Duodenal mucosa (tissue), 2 donors: ENCODE data around the gene TNNT2.

Source experiments
- H3K27ac ChIP-seq: one replicate; pipeline ENCODE4 v1.7.0; 2013; ENCODE audit warnings: low read depth, low read length
- H3K27me3 ChIP-seq, 2 donors: one replicate each; pipeline ENCODE4 v1.7.0; 2013; ENCODE audit warnings: low read length in 2 of 2, control low read depth in 1 of 2; ENCODE audit not compliant: insufficient read depth in 2 of 2, control insufficient read depth in 1 of 2
- H3K36me3 ChIP-seq, 2 donors: one replicate each; pipeline ENCODE4 v1.7.0; 2013; ENCODE audit warnings: low read length in 2 of 2, control low read depth in 1 of 2; ENCODE audit not compliant: insufficient read depth in 2 of 2, control insufficient read depth in 1 of 2
- H3K4me1 ChIP-seq, 2 donors: one replicate each; pipeline ENCODE4 v1.7.0; 2013; ENCODE audit warnings: low read length in 2 of 2, control low read depth in 1 of 2; ENCODE audit not compliant: insufficient read depth in 2 of 2, control insufficient read depth in 1 of 2
- H3K4me3 ChIP-seq, 2 donors: one replicate each; pipeline ENCODE4 v1.7.0; 2013; ENCODE audit warnings: low read length in 2 of 2, low read depth in 1 of 2
- H3K9ac ChIP-seq, 2 donors: one replicate each; pipeline ENCODE4 v1.7.0; 2013; ENCODE audit warnings: low read length in 2 of 2, low read depth in 1 of 2
- H3K9me3 ChIP-seq, 2 donors: one replicate each; pipeline ENCODE4 v1.7.0; 2013; ENCODE audit warnings: low read length in 2 of 2, control low read depth in 1 of 2; ENCODE audit not compliant: control insufficient read depth in 1 of 2

Gene TNNT2

GRCh38 chr1:201366696-201367095, 10.8 kb downstream of the TNNT2 start:
- Histone ChIP-seq H3K9me3 (no peaks in the 10 kb centered on the region), H3K27ac (no peak overlapping the region), H3K4me3 (no peak overlapping the region), H3K27me3 (peaks cover 0 to 15% of the 10 kb centered on the region in 2 donors), H3K4me1 (no peaks in the 10 kb centered on the region), H3K9ac (no peak overlapping the region), H3K36me3 (no peaks in the 10 kb centered on the region)

GRCh38 chr1:201365251-201365650, 12.2 kb downstream of the TNNT2 start:
- Histone ChIP-seq H3K9ac (no peak overlapping the region), H3K27me3 (peaks cover 0 to 13% of the 10 kb centered on the region in 2 donors), H3K27ac (no peak overlapping the region), H3K4me3 (no peak overlapping the region), H3K9me3 (no peaks in the 10 kb centered on the region), H3K36me3 (no peaks in the 10 kb centered on the region), H3K4me1 (no peaks in the 10 kb centered on the region)

GRCh38 chr1:201364808-201365105, 12.7 kb downstream of the TNNT2 start:
- Histone ChIP-seq H3K27me3 (peaks cover 0 to 13% of the 10 kb centered on the region in 2 donors), H3K36me3 (no peaks in the 10 kb centered on the region), H3K9me3 (no peaks in the 10 kb centered on the region), H3K4me3 (no peak overlapping the region), H3K27ac (no peak overlapping the region), H3K9ac (no peak overlapping the region), H3K4me1 (no peaks in the 10 kb centered on the region)

- Histone ChIP-seq H3K36me3 (no peaks in the 10 kb centered on the region), H3K4me3 (no peak overlapping the region), H3K27ac (no peak overlapping the region), H3K27me3 (peaks cover 0 to 8% of the 10 kb centered on the region in 2 donors), H3K4me1 (no peaks in the 10 kb centered on the region), H3K9ac (no peak overlapping the region), H3K9me3 (no peaks in the 10 kb centered on the region)
Observed at GRCh38 chr1:201363467-201363866, 14.0 kb downstream of the TNNT2 start.

- no peak overlapping the region for H3K27ac ChIP-seq
- H3K9me3 ChIP-seq: no peaks in the 10 kb centered on the region
- no peaks in the 10 kb centered on the region for H3K36me3 ChIP-seq
- no peaks in the 10 kb centered on the region for H3K4me1 ChIP-seq
- peaks cover 0 to 2% of the 10 kb centered on the region in 2 donors for H3K27me3 ChIP-seq
- no peak overlapping the region for H3K4me3 ChIP-seq
- H3K9ac ChIP-seq: no peak overlapping the region
Observed at GRCh38 chr1:201362906-201363305, 14.6 kb downstream of the TNNT2 start.

GRCh38 chr1:201361652-201362504, 15.6 kb downstream of the TNNT2 start:
- H3K9me3 ChIP-seq: no peaks in the 10 kb centered on the region
- H3K27ac ChIP-seq: no peak overlapping the region
- no peak overlapping the region for H3K9ac ChIP-seq
- no peaks in the 10 kb centered on the region for H3K36me3 ChIP-seq
- H3K27me3 ChIP-seq: no peaks in the 10 kb centered on the region
- H3K4me1 ChIP-seq: no peaks in the 10 kb centered on the region
- H3K4me3 ChIP-seq: no peak overlapping the region

- no peak overlapping the region for H3K27ac ChIP-seq
- no peaks in the 10 kb centered on the region for H3K4me1 ChIP-seq
- H3K9me3 ChIP-seq: no peaks in the 10 kb centered on the region
- no peak overlapping the region for H3K4me3 ChIP-seq
- H3K9ac ChIP-seq: no peak overlapping the region
- H3K36me3 ChIP-seq: no peaks in the 10 kb centered on the region
- no peaks in the 10 kb centered on the region for H3K27me3 ChIP-seq
Observed at GRCh38 chr1:201360901-201361651, 16.4 kb downstream of the TNNT2 start.

- Histone ChIP-seq H3K9ac (no peak overlapping the region), H3K9me3 (no peaks in the 10 kb centered on the region), H3K27me3 (no peaks in the 10 kb centered on the region), H3K4me1 (no peaks in the 10 kb centered on the region), H3K36me3 (no peaks in the 10 kb centered on the region), H3K27ac (no peak overlapping the region), H3K4me3 (no peak overlapping the region)
Observed at GRCh38 chr1:201360486-201360885, 17.0 kb downstream of the TNNT2 start.

GRCh38 chr1:201359873-201360210, 17.6 kb downstream of the TNNT2 start:
- Histone ChIP-seq H3K9ac (no peak overlapping the region), H3K4me1 (no peaks in the 10 kb centered on the region), H3K36me3 (no peaks in the 10 kb centered on the region), H3K27me3 (no peaks in the 10 kb centered on the region), H3K4me3 (no peak overlapping the region), H3K27ac (no peak overlapping the region), H3K9me3 (no peaks in the 10 kb centered on the region)

GRCh38 chr1:201359031-201359872, 18.2 kb downstream of the TNNT2 start:
- no peak overlapping the region for H3K4me3 ChIP-seq
- no peaks in the 10 kb centered on the region for H3K27me3 ChIP-seq
- H3K9ac ChIP-seq: no peak overlapping the region
- H3K27ac ChIP-seq: no peak overlapping the region
- no peaks in the 10 kb centered on the region for H3K4me1 ChIP-seq
- H3K36me3 ChIP-seq: no peaks in the 10 kb centered on the region
- no peaks in the 10 kb centered on the region for H3K9me3 ChIP-seq
